GM19328 (cell line): Measurements from ENCODE around the gene DDR2.
"Not testable (repeated sequence)": the region's sequence is repeated elsewhere in the genome, so short reads cannot be mapped to it uniquely, and the experiment has no call there.

Experiments
- ATAC-seq: cut with Tn5 transposase; IDR thresholded peaks from one replicate; pipeline ENCODE4 v1.9.1; 2021; ENCODE audit warnings: mild to moderate bottlenecking, moderate library complexity; ENCODE audit not compliant: unreplicated experiment

DDR2 gene

DNA sequence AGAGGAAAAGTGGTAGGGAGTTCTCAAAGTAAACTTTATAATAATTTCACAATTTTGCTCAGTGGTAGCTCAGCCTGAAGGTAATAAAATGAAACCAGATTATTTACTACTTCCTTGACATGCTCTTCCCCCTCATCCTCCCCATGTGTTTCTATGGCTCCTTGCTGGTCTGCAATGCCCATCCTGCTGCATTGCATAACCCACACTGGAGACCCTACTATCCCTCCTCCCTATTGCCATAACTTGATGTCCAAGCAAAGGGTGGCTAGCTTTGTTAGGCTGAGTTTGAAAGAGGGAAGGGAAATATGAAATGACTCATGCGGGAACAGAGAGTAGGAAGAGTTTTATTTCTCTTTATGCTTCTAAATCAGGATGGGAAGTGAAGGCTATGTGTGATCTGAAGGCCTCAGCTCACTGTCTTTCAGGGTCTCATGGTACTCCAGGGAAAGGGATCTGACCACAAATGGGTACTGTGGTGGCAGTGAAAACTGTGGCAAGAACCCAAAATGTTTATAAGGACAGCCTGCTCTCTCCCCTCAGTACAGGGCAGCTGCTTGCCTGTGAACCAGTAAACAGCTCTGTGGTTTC lies 121.8 kb downstream of the DDR2 start:
- no peak for ATAC-seq

- ATAC-seq = no peak
These were observed 123.0 kb downstream of the DDR2 start for GRCh38 chr1:162755306-162755705.

GRCh38 chr1:162756523-162756922 lies 124.3 kb downstream of the DDR2 start:
- no peak for ATAC-seq

- ATAC-seq = no peak
These were observed 125.2 kb downstream of the DDR2 start for GRCh38 chr1:162757476-162757875.

DNA sequence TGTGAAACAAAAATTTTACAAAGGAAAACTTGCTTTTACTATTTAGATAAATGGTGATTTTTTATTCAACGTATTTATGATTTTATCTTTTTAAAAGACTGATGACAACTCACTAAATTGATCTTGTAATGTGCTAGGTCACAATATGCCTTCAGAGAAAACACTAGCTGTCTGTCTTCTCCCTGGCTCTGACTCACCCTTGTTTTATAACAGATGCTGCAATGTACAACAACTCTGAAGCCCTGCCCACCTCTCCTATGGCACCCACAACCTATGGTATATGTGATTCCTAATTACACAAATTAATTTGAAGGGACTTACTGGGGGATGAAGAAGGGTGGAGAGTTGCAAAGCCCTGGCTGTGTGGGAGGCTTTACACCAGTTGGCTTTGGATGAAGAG lies 133.5 kb downstream of the DDR2 start:
- no peak for ATAC-seq

DNA sequence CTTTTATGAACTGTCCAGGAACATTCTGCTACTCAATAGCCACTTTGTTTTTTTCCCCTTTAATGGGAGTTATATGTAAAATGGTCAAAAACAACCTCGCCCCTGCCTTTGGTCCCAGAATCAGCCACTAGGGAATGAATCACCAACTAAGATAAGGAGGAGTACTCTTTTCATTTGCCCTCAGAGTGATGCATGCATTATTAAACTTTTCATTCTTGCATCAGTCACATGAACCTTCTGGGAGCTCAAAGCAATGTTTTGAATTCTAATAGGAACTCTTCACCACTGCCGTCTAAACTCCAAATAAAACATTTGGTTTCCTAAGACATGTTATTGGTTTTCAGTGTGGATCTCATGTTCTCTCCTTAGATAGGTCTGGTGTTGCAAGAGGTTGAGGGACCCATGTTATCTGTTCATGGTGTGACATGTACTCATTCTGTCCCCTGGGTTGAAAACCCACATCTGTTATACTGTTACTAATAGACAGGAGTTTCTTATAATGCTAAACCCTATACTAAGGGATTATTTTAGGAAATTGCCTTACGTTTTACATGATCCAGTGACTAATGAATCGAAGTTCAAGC lies 140.4 kb downstream of the DDR2 start:
- no peak for ATAC-seq

- ATAC-seq = no peak
These were observed 141.7 kb downstream of the DDR2 start for GRCh38 chr1:162774007-162774406.

GRCh38 chr1:162779043-162779442 lies 146.8 kb downstream of the DDR2 start:
- no peak for ATAC-seq

DNA sequence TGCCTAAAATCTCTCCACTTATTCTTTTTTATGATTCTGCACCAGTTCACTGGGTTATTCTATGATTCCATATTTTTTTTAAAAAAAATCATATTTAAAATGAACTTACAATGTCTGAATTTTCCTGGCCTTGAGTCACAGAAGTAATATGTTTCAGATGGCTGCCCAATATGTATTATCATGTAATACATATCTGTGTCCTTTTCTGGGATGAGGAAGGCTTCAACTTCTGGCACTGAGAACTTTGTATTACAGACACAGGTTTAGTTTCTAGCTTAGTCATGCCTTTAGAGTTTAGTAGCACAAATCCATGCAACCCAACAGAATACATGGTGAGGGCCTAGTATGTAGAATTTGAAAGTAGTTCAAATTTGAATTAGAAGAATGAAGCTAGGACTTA lies 150.4 kb downstream of the DDR2 start:
- no peak for ATAC-seq

DNA sequence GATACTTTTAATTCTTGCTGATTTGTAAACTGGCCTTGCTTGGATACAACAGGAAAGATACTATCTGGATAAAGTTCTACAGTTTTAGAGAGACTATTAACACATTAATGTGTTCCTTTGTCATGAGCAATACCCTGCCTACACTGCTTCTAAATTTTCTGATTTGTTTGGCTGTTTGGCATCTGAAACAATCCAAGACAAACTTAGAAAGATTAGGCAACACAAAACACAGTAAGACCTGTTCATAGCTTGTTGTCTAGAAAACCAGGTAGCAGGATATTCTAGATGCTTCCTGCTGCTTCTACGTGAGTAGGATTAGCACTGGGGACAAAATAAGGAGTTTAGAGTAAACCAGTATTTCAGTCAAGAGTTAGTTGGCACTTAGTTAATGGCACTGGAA lies 152.7 kb downstream of the DDR2 start:
- ATAC-seq = not testable (repeated sequence)

GRCh38 chr1:162788783-162789182 lies 156.5 kb downstream of the DDR2 start:
- not testable (repeated sequence) for ATAC-seq

GRCh38 chr1:162790303-162790984 lies 158.2 kb downstream of the DDR2 start, which contains the start of gene HSD17B7:
Gene HSD17B7, plus strand, starts transcription at chr1:162790702. Its CDS starts 99 bp downstream, at chr1:162790801.
- peak; percentile 99 for ATAC-seq

- ATAC-seq = not testable (repeated sequence)
These were observed 158.7 kb downstream of the DDR2 start for GRCh38 chr1:162790985-162791357.

GRCh38 chr1:162794284-162794683 lies 162.0 kb downstream of the DDR2 start:
- ATAC-seq = not testable (repeated sequence)

GRCh38 chr1:162796617-162797279 lies 164.5 kb downstream of the DDR2 start:
- ATAC-seq = not testable (repeated sequence)

DNA sequence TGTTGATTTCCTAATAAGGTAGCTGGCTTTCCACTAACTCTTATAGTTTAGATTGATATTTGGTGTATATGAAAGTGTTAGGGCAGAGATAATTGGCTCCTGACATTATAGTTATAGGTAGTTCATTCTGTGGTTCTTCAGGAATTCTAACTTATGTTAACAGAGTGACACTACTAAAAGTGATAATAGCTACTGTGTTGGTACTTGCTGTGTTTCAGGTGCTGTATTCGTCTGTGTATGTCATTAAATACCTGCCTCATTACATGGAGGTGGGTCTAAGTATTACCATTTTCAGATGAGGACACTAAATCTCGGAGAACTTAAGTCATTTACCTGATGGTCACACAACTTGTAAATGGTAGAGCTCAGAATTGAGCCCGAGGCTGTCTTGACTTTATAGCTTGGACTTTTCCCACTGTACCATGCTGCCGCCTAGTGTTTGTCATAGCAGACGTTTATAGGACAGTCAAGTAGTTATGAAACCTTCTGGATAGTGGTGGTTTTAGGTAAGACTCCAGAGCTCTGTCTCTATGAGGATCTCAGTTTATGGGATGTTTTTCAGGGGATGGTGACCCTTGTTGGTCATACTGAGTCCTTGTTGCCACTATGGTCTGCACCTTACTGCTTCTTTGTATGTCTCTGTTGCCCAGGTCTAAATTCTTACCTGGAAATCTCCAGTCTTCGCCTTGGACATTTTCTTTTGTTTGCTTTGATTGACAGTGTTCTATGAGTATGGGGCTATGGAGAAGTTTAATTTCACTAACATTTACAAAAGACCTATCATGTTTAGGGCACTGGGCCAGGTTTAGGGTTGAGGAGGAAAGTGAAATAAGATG lies 167.9 kb downstream of the DDR2 start:
- ATAC-seq = not testable (repeated sequence)

DNA sequence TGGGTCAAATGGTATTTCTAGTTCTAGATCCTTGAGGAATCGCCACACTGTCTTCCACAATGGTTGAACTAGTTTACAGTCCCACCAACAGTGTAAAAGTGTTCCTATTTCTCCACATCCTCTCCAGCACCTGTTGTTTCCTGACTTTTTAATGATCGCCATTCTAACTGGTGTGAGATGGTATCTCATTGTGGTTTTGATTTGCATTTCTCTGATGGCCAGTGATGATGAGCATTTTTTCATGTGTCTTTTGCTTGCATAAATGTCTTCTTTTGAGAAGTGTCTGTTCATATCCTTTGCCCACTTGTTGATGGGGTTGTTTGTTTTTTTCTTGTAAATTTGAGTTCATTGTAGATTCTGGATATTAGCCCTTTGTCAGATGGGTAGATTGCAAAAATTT lies 175.2 kb downstream of the DDR2 start:
- not testable (repeated sequence) for ATAC-seq

DNA sequence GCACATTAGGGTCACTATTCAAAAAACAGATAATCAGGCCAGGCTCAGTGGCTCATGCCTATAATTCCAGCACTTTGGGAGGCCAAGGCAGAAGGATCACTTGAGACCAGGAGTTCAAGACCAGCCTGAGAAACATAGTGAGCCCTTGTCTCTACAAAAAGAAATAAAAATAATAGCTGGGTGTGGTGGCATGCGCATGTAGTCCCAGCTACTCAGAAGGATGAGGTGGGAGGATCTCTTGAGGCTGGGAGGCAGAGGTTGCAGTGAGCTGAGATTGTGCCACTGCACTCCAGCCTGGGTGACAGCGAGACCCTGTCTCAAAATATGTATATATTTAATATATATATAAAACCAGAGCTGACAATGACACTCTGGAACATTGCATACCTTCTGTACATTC lies 180.1 kb downstream of the DDR2 start:
- not testable (repeated sequence) for ATAC-seq

DNA sequence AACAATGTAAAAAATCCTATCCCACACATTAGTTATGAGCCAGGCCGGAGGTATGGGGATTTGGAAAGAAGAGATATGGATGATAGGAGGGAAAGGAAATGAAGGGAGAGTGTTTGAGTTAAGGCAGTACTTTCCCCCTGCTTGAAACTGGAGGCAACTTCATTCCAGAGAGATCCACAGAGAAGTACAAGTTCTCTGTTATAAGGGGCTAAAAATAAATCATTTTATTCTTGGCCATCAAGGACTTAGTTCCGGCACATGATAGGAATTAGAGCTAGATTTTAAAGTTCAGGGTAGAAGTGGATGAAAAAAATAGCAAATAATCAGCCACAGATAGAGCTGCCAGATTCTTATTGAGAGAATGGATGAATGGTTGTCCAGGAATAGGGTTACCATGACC lies 185.9 kb downstream of the DDR2 start:
- ATAC-seq = not testable (repeated sequence)

DNA sequence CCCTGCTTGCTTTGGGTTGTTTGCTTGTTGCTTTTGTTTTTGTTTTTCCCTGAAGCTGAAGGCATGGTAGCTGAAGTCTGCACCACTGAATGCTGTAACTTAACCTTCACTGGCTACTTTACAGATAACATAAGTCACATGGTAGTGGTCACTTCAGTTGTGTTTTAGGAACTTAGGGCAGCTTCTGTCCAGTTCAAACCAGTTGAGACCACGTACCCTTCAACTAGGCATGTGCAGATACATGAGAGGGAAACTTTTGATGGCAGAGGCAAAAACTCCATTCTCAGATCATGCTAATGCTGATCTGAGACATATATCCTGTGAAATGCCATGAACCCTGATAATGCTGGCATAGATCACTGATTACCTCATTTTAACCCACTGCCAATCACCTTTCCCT lies 186.4 kb downstream of the DDR2 start:
- not testable (repeated sequence) for ATAC-seq
